GM19328 (cell line): ENCODE measurements around the gene ARID5B.

Experiments
- ATAC-seq: cut with Tn5 transposase; IDR thresholded peaks from one replicate; pipeline ENCODE4 v1.9.1; 2021; ENCODE audit warnings: mild to moderate bottlenecking, moderate library complexity; ENCODE audit not compliant: unreplicated experiment

The ARID5B gene

DNA sequence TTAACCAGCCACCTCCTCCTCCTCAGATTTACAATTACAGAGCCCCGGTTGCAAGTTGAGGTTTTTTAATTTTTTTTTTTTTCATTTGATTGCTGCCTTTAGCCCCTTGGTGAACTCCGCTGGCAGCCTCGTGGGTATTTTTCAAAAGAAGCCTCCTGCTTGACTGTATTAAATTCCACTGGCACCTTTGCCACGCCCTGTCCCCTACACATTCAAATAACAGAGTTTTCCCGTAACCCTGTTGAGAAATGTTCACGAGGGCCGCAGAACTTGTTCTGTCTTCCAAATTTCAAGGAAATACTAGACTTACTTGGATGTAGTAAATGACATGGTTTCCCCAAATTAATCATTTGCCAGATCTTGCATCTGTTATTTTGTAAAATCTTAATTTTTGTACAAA, 167.0 kb downstream of the ARID5B start:
- ATAC-seq = no peak

DNA sequence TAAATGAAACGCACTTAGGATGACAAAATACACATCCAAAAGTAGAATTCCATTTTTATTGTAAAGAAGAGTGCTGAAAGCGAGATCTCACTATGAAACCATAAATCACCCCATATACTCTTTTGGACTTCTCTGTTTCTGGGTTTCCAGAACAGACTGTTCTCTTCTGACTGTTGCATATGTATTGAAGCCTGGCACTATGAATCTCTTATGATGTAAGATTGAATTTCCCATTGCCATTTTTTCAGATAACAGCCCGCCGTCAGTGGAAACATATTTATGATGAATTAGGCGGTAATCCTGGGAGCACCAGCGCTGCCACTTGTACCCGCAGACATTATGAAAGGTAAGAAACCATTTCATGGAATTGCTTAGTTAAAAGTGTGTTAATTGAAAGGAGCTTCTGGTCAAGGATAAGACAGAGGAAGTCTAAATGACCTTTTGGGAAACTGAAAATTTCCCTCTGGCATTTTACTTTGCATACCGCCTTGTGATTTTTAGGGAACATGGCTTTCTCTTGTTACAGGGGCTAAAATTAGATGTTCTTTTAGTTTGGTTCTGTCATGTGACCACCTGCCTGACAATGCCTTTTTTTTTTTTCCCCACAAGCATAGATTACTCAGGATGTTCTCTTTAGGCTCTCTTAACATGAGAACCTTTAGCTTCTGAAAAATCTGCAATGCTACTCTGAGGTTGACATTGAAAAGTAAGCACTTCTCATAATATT, 168.1 kb downstream of the ARID5B start:
- no peak for ATAC-seq

DNA sequence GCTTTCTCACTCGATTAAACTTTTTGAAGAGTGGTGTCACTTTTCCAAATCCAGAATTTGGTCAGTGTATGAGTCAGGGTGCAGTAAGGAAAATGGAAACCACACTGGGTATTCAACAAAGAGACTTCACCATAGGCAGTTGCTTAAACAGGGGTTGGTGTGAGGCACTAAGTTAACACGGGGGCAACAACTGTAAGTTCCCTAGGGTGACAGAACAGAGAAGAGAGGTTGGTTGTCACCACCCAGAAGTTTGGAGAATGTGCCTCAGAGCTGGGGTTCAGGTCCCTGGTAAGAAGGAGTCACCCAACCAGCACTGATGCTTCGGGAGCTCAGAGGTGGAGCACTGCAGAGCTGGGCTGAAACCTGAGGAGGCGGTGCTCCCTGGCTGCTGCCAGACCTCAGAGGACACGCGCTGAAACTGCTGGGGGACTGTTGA, 170.4 kb downstream of the ARID5B start:
- no peak for ATAC-seq

- no peak for ATAC-seq
Observed at GRCh38 chr10:62072901-62073300, 171.4 kb downstream of the ARID5B start.

GRCh38 chr10:62073429-62073828, 171.9 kb downstream of the ARID5B start:
- no peak for ATAC-seq

DNA sequence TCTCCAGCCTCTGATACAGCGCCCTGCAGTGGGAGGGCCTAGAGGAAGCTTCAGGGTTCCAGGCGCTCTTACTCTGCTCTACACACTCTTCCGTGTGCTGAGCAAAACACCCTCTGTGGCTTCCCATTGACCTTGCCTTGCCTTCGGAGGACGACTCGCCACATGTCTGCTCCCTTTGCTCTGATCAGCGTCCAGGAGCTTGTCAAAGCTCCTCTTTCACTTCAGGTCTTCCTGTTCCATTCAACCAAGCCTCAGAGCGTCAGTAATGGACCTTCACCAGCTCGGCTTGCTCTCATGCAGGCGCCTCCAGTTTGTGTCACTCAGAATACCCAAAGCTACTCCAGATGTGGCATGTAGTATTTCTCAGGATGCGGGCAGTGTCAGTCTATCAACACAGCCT, 173.9 kb downstream of the ARID5B start:
- ATAC-seq = no peak

DNA sequence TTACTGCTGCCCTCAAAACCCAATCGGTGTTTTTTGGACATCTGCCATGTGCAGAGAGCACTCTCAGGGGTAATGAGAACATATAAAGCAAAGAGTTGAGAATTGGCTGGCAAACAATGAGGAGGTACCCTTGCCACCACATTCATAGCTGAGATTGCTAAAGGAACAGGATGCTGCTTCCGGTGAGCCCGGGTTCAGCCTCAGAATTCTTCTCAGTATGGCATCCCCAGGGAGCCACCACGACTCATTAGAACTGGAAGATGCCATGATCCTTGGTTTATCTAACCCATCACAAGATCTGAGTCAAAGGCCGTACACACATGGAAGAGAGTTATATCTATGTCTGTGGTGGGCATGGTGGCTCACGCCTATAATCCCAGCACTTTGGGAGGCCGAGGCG, 174.4 kb downstream of the ARID5B start:
- ATAC-seq = no peak

- ATAC-seq = no peak
Observed at GRCh38 chr10:62076891-62077290, 175.4 kb downstream of the ARID5B start.

- no peak for ATAC-seq
Observed at GRCh38 chr10:62077330-62078015, 176.0 kb downstream of the ARID5B start.

GRCh38 chr10:62079885-62080559, 178.5 kb downstream of the ARID5B start:
- peak; percentile 65 for ATAC-seq

- ATAC-seq = no peak
Observed at GRCh38 chr10:62080905-62081304, 179.4 kb downstream of the ARID5B start.

GRCh38 chr10:62081341-62082270, 180.1 kb downstream of the ARID5B start:
- no peak for ATAC-seq

GRCh38 chr10:62082271-62082656, 180.8 kb downstream of the ARID5B start:
- no peak for ATAC-seq

DNA sequence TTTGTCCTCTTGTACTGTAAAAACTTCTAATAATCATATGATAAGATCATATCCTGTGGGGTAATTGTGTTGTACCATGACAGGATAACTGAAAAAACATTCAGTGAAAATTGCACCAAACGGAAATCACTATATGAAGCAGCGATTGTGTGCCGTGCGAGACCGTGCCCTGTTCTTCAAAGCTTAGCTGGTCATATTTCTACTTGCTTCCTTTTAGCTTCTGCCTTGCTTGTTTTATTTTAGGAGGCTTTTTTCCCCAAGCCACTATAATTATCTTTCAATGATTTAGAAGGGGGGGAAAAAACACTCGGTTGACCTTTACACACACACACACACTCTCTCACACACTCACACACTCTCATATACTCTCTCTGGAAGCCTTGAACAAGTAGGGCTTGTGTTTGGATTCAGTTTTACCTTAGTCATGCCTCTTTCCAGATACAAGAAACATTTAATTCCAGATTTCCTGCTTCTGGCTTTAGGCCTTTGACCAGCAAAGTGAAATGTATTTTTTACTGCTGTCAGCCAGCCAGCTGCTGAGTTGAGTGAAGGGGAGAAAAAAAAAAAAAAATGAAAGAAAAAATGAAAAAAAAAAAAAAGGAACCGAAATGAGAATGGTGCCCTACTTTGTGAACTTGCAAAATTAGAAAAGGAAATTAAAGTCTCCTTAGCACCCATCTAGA, 181.4 kb downstream of the ARID5B start:
- peak; percentile 37 for ATAC-seq

DNA sequence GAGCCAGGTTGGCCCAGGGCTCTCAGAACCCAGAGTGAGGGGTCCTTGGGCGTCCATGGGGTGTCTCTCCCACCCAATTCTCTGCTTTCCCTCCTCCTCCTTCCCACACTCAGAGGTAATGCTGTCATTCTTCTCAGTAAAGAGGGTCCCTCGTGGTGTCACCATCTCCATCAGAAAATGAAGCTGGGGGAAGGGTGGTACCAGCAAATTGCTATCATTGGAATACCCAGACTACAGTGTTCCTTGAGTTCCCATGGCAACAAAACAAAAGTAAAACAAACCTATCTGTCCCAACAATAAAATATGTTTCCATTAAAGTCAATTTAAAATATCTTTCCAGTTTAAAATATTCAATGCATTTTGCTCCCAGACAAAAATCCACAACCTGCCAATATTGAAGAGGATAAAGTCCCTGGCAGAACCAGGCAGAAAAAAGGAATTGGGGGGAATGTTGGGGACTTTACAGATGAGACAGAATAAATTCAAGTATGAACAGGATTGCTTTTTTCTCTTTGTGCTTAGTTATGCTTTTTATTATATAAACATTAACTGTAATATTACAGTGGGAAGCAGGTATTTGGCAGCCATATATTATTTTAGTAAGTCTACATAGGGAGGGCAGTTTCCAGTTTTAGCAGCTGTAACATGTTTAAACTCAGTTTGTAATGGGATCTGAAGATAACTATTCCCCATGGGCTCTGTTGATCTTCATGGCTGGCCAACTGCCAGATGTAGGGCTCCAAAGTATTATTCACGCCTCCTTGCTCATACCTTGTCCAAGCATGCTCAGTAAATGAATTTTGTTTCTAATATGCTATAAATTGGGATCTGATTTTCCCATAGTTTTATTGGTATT, 182.1 kb downstream of the ARID5B start:
- no peak for ATAC-seq

- no peak for ATAC-seq
Observed at GRCh38 chr10:62084451-62084850, 183.0 kb downstream of the ARID5B start.

- no peak for ATAC-seq
Observed at GRCh38 chr10:62085404-62085803, 183.9 kb downstream of the ARID5B start.

DNA sequence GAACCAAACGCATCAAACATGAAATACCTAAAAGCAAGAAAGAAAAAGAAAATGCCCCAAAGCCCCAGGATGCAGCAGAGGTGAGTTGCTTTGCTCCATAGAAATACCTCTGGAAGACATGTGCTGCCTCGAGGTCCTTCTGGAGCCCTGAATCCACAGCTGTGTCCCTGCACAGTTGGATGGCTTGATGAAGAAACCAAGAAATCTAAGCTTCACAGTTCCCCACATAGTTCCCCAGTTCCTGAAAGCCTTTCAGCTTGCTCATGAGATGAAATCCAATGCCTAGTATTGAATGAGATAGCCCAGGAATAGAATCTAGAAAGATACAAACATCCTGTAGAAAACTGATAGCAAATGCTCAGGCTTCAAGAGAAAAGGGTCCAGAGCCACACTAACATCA, 184.3 kb downstream of the ARID5B start:
- ATAC-seq = no peak

GRCh38 chr10:62087329-62087728, 185.8 kb downstream of the ARID5B start:
- no peak for ATAC-seq
